Transverse colon (tissue), 3 donors: ENCODE measurements around the gene NELL2.

ENCODE experiments used
- EP300 ChIP-seq: sonication (generic); formaldehyde crosslinking; IDR thresholded peaks from one replicate; pipeline ENCODE4 v1.6.1; 2017; ENCODE audit warnings: antibody characterized with exemption, low read depth
- TF ChIP-seq, protein P1 (sequence below), 5 experiments: fragments of 200-600 bp in 3 of 5; fragments of 450-650 bp in 2 of 5; sonication (generic) in 3 of 5; IDR thresholded peaks; 1 replicate in 2 of 5; 2 replicates in 3 of 5; pipeline ENCODE4 v1.5.1; 2016 to 2017; ENCODE audit warnings: antibody characterized with exemption in 5 of 5, inconsistent platforms in 3 of 5, mild to moderate bottlenecking in 2 of 5, moderate library complexity in 1 of 5

DNA sequence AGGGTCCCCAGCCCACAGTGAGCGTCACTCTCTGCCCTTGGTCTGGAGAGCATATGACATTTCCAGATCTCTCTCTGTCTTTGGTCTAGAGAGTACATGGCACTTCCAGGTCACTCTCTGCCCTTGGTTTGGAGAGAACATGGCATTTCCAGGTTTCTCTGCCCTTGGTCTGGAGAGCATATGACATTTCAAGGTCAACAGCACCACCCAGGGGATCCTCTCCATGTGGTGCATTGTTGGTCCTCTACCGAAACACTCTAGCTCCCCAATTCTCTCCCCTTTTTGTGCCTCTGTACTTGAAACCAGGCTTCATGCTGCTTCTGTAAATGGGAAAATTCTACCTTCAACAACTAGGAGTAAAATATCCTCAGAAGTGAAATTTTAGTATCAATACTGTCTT, 399.4 kb downstream of the NELL2 start:
- no peak for TF ChIP-seq EP300
- TF ChIP-seq, protein P1, sequence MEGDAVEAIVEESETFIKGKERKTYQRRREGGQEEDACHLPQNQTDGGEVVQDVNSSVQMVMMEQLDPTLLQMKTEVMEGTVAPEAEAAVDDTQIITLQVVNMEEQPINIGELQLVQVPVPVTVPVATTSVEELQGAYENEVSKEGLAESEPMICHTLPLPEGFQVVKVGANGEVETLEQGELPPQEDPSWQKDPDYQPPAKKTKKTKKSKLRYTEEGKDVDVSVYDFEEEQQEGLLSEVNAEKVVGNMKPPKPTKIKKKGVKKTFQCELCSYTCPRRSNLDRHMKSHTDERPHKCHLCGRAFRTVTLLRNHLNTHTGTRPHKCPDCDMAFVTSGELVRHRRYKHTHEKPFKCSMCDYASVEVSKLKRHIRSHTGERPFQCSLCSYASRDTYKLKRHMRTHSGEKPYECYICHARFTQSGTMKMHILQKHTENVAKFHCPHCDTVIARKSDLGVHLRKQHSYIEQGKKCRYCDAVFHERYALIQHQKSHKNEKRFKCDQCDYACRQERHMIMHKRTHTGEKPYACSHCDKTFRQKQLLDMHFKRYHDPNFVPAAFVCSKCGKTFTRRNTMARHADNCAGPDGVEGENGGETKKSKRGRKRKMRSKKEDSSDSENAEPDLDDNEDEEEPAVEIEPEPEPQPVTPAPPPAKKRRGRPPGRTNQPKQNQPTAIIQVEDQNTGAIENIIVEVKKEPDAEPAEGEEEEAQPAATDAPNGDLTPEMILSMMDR (IDR thresholded peaks at IDR 0.05) = no peak
